ENCODE data around the gene CCNB2. TPM values are rescaled to one million over a fixed set of nuclear protein-coding genes. Genes with fewer than 3 reads are reported as not detected.

The CCNB2 gene
- total and polyA plus RNA-seq, 10 of the 15 experiments (the other 5 are each of a cell fraction or from before 2014, with no cell fraction given), result 74.1 to 211 (median 103) TPM

DNA sequence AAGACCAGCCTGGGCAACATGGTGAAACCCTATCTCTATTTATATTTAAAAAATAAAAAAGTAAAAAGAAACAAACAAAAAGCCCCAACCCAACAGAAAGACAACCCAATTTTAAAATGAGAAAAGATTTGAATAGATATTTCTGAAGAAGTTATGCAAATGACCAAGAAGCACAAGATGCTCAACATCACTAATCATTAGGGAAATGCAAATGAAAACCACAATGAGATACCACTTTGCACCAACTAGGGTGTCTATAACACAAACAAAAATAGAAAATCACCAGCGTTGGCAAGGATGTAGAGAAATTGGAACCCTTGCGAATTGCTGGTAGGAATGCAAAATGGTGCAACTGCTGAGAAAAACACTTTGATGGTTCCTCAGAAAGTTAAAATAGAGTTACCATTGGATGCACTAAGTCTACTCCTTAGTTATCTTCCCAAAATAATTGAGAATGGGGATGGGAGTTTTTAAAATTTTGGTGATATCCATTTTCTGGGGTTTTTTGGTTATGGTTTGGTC lies 45.8 kb upstream of the CCNB2 start:
- H3K27me3 ChIP-seq (replicated peaks in 1 of 2; ENCODE audit: control insufficient read depth in 2 of 2, insufficient read depth in 2 of 2, low read length in 1 of 2), result no peaks in the 10 kb centered on the region
- H3K4me3 ChIP-seq, result no peak overlapping the region
- intact Hi-C loops (cut with micrococcal nuclease; ENCODE audit: unreplicated experiment), result no loop called here
- WGBS (ENCODE audit: insufficient coverage, insufficient replicate concordance, low lambda C conversion rate, missing lambda C conversion rate), result 6% methylated on average over 2 of the region's 2 CpGs
- RAD21 ChIA-PET (ENCODE audit: unreplicated experiment), result no interaction called here
- no peaks in the 10 kb centered on the region for H4K20me1 ChIP-seq (ENCODE audit: control insufficient read depth, insufficient read depth)
- H3K9me3 ChIP-seq (replicated peaks; ENCODE audit: control insufficient read depth, insufficient read depth, low read length), result no peaks in the 10 kb centered on the region; the same call in 2 of the 3 replicates
- DNase-seq (ENCODE audit: low read depth, low spot score) (no peak), ATAC-seq (peak; percentile 34; the same call in 1 of the 3 replicates), FAIRE-seq (no peak)
- POLR2A ChIA-PET, result interaction anchor here (1.4 kb wide), 1 partner anchor 15 kb away, joined by 4 read pairs; no protein-coding TSS in a partner anchor
- no peak for TF ChIP-seq CEBPB (IDR thresholded peaks at IDR 0.05; ENCODE audit: borderline replicate concordance in 1 of 2, low read depth in 2 of 2, low read length in 2 of 2)
- TF ChIP-seq NFYB (IDR thresholded peaks at IDR 0.05; ENCODE audit: insufficient read depth, low read depth, low read length), result no peak
- CTCF ChIA-PET, result interaction anchor here (1.0 kb wide), 1 partner anchor 470 kb away, joined by 4 read pairs; no protein-coding TSS in a partner anchor
- H3K27ac ChIP-seq (ENCODE audit: control insufficient read depth, insufficient read depth), result no peak overlapping the region
- SMC1A ChIA-PET (ENCODE audit: uncharacterized antibody, unreplicated experiment), result interaction anchor here (0.9 to 2.1 kb wide), 5 partner anchors 9 to 79 kb away, joined by 3 to 8 read pairs (median 4); no protein-coding TSS in a partner anchor
- H2AFZ ChIP-seq (ENCODE audit: control insufficient read depth, low read depth, low read length), result no peak overlapping the region
- no peak overlapping the region for H3K9ac ChIP-seq (ENCODE audit: control insufficient read depth, insufficient read depth, low read length)
- peaks cover 3 to 15% of the 10 kb centered on the region in 2 experiments for H3K36me3 ChIP-seq (ENCODE audit: control insufficient read depth in 2 of 2, insufficient read depth in 2 of 2, low read length in 1 of 2)
- in situ Hi-C loops (cut with MboI), result no loop called here
- BruUV-seq (replicated peaks), result no TSS peak
- H3K4me2 ChIP-seq (ENCODE audit: control insufficient read depth, insufficient read depth), result no peak overlapping the region
- H3K79me2 ChIP-seq (ENCODE audit: control insufficient read depth, insufficient read depth, low read length), result no peaks in the 10 kb centered on the region
- H3K4me1 ChIP-seq (ENCODE audit: control insufficient read depth, insufficient read depth, low read length), result peaks cover 6% of the 10 kb centered on the region; the same call in 1 of the 2 replicates

DNA sequence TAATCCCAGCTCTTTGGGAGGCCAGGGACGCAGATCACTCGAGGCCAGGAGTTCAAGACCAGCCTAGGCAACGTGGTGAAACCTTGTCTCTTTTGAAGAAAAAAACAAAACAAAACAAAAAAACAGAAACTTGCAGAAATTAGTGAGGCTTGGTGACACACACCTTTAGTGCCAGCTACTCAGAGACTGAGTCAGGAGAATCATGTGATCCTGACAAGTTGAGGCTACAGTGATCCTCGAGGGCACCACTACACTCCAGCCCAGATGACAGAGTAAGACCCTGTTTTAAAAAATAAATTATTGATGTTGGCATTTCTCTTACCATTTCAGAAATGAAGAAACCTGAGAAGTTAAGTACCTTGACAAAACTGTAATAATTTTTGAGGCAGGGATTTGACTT lies 44.6 kb upstream of the CCNB2 start:
- Histone ChIP-seq H3K79me2 (ENCODE audit: control insufficient read depth, insufficient read depth, low read length) (no peaks in the 10 kb centered on the region), H2AFZ (ENCODE audit: control insufficient read depth, low read depth, low read length) (no peak overlapping the region), H3K27me3 (replicated peaks in 1 of 2; ENCODE audit: control insufficient read depth in 2 of 2, insufficient read depth in 2 of 2, low read length in 1 of 2) (no peaks in the 10 kb centered on the region), H3K4me3 (no peak overlapping the region), H3K9ac (ENCODE audit: control insufficient read depth, insufficient read depth, low read length) (no peak overlapping the region), H4K20me1 (ENCODE audit: control insufficient read depth, insufficient read depth) (no peaks in the 10 kb centered on the region), H3K27ac (ENCODE audit: control insufficient read depth, insufficient read depth) (no peak overlapping the region), H3K36me3 (ENCODE audit: control insufficient read depth in 2 of 2, insufficient read depth in 2 of 2, low read length in 1 of 2) (peaks cover 3 to 15% of the 10 kb centered on the region in 2 experiments), H3K4me2 (ENCODE audit: control insufficient read depth, insufficient read depth) (no peak overlapping the region), H3K4me1 (ENCODE audit: control insufficient read depth, insufficient read depth, low read length) (peaks cover 6% of the 10 kb centered on the region; the same call in 1 of the 2 replicates), H3K9me3 (replicated peaks; ENCODE audit: control insufficient read depth, insufficient read depth, low read length) (no peaks in the 10 kb centered on the region; the same call in 2 of the 3 replicates)
- ChIA-PET SMC1A (ENCODE audit: uncharacterized antibody, unreplicated experiment) (interaction anchor here (0.7 kb wide), 1 partner anchor 30 kb away, joined by 4 read pairs; no protein-coding TSS in a partner anchor), POLR2A (interaction anchor here (0.6 kb wide), 1 partner anchor 42 kb away, joined by 5 read pairs; no protein-coding TSS in a partner anchor), RAD21 (ENCODE audit: unreplicated experiment) (no interaction called here), CTCF (interaction anchor here (0.6 to 1.7 kb wide), 4 partner anchors 9 to 468 kb away, joined by 3 to 4 read pairs (median 4); no protein-coding TSS in a partner anchor)
- TF ChIP-seq RAD51 (IDR thresholded peaks at IDR 0.05) (no peak), STAT1 (conservative IDR thresholded peaks at IDR 0.05) (no peak), ATF7 (IDR thresholded peaks at IDR 0.05; ENCODE audit: low read depth) (no peak)
- TF ChIP-seq, protein P1, sequence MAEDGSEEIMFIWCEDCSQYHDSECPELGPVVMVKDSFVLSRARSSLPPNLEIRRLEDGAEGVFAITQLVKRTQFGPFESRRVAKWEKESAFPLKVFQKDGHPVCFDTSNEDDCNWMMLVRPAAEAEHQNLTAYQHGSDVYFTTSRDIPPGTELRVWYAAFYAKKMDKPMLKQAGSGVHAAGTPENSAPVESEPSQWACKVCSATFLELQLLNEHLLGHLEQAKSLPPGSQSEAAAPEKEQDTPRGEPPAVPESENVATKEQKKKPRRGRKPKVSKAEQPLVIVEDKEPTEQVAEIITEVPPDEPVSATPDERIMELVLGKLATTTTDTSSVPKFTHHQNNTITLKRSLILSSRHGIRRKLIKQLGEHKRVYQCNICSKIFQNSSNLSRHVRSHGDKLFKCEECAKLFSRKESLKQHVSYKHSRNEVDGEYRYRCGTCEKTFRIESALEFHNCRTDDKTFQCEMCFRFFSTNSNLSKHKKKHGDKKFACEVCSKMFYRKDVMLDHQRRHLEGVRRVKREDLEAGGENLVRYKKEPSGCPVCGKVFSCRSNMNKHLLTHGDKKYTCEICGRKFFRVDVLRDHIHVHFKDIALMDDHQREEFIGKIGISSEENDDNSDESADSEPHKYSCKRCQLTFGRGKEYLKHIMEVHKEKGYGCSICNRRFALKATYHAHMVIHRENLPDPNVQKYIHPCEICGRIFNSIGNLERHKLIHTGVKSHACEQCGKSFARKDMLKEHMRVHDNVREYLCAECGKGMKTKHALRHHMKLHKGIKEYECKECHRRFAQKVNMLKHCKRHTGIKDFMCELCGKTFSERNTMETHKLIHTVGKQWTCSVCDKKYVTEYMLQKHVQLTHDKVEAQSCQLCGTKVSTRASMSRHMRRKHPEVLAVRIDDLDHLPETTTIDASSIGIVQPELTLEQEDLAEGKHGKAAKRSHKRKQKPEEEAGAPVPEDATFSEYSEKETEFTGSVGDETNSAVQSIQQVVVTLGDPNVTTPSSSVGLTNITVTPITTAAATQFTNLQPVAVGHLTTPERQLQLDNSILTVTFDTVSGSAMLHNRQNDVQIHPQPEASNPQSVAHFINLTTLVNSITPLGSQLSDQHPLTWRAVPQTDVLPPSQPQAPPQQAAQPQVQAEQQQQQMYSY (CRISPR knock-in tag; IDR thresholded peaks at IDR 0.05), result no peak
- TF ChIP-seq, protein P2, sequence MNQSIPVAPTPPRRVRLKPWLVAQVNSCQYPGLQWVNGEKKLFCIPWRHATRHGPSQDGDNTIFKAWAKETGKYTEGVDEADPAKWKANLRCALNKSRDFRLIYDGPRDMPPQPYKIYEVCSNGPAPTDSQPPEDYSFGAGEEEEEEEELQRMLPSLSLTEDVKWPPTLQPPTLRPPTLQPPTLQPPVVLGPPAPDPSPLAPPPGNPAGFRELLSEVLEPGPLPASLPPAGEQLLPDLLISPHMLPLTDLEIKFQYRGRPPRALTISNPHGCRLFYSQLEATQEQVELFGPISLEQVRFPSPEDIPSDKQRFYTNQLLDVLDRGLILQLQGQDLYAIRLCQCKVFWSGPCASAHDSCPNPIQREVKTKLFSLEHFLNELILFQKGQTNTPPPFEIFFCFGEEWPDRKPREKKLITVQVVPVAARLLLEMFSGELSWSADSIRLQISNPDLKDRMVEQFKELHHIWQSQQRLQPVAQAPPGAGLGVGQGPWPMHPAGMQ (IDR thresholded peaks at IDR 0.05; ENCODE audit: borderline replicate concordance), result no peak
- WGBS (ENCODE audit: insufficient coverage, insufficient replicate concordance, low lambda C conversion rate, missing lambda C conversion rate), result 53% methylated on average over 4 of the region's 4 CpGs
- in situ Hi-C loops (cut with MboI) (no loop called here), intact Hi-C loops (cut with micrococcal nuclease; ENCODE audit: unreplicated experiment) (no loop called here)
- ATAC-seq (no peak), DNase-seq (ENCODE audit: low read depth, low spot score) (no peak), FAIRE-seq (no peak)
- no TSS peak for BruUV-seq (replicated peaks)

Measured in GM12878 (cell line).